Stimulated activated CD8-positive, alpha-beta memory T cell treated with anti-CD3 and anti-CD28 coated beads, Interleukin-2, amount 100 ng/mL, for 48 hours (primary cell): ENCODE data around the gene RABL3.
"Not testable (repeated sequence)": the region's sequence is repeated elsewhere in the genome, so short reads cannot be mapped to it uniquely, and the experiment has no call there.

Source experiments
- DNase-seq, 2 donors: peaks; one replicate each; pipeline ENCODE4 v3.0.0-alpha.2; 2020; ENCODE audit warnings: low read depth in 2 of 2

Gene RABL3

DNA sequence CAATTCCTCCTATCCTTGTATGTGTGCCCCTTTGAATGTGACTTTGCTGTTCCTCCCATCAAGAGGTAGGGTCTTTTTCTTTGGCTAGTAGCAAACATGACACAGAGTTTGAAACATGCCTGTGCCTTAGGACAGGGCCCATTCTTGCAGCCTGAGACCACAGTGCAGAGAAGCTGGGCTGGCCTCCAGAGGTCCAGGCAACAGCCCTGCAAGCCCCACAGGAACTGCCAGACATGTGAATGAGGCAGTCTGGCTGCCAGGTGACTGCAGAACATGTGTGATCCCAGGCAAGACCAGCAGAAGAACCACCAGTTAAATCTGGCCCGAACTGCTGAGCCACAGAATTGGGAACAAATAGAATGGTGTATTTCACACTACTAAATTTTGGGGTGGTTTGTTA is 59.1 kb downstream of the RABL3 start:
- no peak for DNase-seq

DNA sequence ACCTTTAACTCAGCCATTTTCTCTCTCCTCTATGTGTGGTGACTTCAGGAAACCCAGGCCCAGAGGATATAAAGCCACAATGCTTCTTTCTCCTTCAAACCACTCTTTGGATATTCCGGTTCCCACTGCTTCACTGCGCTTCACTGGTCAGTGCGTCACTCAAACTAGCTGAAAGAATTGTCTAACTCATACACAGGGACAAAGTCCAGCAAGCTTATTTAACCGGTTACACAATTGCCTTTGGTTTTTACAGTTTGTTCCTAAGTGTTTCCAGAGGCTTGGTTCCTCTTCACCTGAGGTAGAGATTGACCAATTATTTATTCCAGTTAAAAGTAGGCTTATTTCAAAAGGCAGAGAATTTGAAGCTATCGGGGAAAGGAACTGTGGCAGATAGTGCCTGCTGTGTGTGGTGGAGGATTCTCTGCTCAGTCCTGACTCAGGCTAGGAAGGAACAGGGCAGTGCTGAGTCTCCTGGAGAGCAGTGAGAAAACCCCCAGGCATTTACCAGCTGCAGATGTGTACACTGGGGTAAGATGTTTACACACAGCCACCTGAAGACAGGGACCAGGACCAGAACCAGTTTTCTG is 60.1 kb downstream of the RABL3 start, which contains the start of gene HGD:
Gene HGD, minus strand, starts transcription at position 145 of the 587 bp plus-strand sequence. Its CDS starts 128 bp downstream, at position 17.
- DNase-seq: no peak

- DNase-seq: no peak
Measured at GRCh38 chr3:120681506-120682038, 60.7 kb downstream of the RABL3 start.

DNA sequence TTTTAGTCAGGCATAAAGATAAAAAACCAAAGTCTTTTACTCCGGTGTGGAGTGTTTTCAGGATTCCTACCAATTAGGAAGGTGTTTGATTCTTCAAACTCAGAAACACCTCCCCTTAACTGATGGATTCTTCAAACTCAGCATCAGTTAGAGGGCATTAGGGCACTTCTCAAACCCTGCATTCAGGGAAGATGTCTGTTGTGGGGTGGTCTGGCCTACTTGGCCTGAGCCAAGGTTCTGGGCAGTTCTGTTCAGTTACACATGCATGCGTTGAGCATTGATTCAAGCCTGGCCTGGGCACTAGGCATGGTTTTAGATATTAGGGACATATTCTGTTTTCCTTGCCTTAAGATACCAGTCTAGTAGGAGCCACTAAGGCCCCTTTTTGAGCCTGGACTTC is 61.3 kb downstream of the RABL3 start:
- no peak for DNase-seq

GRCh38 chr3:120680193-120680894 is 62.0 kb downstream of the RABL3 start:
- DNase-seq: no peak

- no peak for DNase-seq
Measured at GRCh38 chr3:120678984-120679383, 63.3 kb downstream of the RABL3 start.

GRCh38 chr3:120678331-120678947 is 63.9 kb downstream of the RABL3 start:
- DNase-seq: no peak

GRCh38 chr3:120677193-120677592 is 65.1 kb downstream of the RABL3 start:
- DNase-seq: not testable (repeated sequence)

- no peak for DNase-seq
Measured at GRCh38 chr3:120673116-120673515, 69.2 kb downstream of the RABL3 start.

GRCh38 chr3:120670576-120670975 is 71.7 kb downstream of the RABL3 start:
- DNase-seq: no peak

- no peak for DNase-seq
Measured at GRCh38 chr3:120664926-120665325, 77.4 kb downstream of the RABL3 start.

DNA sequence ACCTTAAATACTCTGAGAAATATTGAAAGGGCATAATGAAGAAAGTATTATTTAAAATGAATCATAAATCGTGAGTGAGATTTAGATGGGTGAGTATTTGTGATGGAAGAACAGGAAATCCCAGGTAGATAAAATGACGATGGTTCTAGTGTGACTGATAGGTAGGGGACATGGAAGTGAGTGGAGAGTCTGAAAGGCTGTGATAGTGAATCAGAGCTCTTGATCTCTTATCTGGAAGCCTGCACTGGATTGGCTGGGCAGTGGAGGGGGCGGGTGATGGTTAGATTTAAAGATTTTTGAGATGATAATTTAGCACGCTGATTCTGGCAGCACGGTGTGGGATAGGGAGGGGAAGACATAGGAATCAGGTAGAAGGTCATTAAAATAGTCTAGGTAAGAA is 80.4 kb downstream of the RABL3 start:
- DNase-seq: no peak

DNA sequence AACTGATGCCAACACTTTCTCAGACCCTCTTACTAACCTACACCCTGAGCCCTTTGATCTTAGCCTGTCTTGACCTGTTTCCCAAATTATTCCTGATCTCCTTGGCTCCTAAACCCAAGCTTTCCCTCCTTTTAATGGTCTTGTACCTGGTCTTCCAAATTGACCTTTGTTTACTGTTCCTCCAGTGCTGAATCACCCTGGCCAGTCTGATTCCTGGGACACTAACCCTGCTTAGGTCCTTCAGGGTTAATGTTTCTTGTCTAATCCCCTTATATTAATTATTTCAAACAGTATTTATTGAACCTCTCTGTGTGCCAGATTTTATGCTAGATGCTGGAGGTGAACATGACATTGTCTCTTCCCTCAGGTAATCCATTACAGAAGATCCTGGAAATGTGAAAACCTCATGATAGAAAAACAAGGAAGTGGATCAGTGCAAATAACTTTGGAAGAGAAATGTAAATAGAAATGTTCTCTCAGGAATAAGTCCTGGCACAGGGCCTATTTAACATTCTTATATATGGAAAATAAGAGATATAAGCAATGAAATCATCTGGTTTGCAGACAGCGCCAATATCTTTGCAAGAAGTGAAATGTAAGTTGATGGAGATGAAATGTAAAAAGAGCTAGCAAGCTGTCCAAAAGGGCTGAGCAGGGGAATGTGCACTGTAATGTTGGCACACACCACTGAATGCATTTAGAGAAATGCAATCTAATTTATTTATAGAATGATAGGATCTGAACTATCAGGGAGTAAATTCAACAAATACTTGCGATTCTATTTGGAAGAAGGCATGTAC is 81.0 kb downstream of the RABL3 start:
- no peak for DNase-seq

DNA sequence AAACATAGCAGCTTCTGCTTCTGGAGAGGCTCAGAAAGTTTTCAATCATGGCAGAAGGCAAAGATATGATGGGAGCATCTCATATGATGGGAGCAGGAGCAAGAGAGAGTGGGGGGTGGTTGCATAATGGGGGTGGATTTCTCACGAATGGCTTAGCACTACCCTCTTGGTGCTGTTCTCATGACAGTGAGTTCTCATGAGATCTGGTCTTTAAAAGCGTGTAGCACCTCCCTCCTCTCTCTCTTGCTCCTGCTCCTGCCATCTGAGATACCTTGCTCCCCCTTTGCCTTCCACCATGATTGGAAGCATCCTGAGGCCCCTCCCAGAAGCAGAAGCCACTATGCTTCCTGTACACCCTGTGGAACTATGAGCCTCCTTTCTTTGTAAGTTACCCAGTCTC is 82.5 kb downstream of the RABL3 start:
- no peak for DNase-seq

GRCh38 chr3:120659285-120659684 is 83.0 kb downstream of the RABL3 start:
- DNase-seq: no peak

DNA sequence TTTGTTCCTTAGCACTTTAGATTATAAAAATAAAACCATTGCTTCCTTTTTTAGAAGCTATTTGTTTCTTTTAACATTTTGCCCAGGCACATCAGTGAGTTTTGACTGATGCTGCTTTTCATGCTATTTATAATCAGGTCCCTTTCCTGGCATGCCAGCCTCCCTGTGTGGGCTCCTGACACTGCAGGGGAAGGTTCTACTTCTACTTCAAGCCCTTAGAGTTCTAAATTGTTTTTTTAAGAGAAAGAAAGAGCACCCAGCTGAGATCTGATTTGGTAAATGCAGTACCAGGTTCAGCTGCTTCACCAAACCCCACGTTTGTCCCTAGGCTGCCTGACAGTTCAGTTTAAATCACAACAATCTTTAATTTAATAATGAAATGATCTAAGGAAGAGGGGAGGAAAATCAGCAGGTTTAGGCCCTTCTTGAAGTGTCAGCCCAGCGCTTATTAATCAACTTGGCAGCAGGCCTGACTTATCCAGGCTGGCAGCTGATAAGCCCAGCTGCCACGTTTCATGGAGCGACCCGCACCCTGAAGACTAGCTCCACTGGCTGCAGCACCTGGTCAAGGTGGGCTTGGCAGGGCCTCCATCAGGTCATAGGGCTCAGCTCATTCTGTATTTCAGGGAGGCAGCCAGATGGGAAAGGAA is 89.3 kb downstream of the RABL3 start:
- no peak for DNase-seq

DNA sequence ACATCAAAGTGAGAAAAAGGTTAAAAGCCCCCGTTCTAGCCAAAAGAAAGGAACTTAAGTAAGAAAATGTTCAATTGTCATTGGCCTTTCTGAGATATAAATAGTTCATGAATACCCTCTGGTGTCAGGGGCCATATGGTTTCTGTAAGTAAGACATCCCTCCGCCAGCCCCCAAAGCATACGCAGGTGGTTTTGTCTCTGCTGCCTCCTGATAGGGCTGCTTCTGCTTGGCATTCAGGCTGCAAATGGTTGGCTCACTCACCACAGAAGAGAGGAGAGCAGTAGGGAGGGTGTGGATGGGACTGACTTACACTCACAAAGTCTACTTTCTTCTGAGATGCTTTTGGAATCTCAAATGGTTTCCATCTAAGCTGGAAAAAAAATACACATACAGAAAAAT is 90.0 kb downstream of the RABL3 start:
- DNase-seq: no peak

- no peak for DNase-seq
Measured at GRCh38 chr3:120650311-120650710, 92.0 kb downstream of the RABL3 start.

DNA sequence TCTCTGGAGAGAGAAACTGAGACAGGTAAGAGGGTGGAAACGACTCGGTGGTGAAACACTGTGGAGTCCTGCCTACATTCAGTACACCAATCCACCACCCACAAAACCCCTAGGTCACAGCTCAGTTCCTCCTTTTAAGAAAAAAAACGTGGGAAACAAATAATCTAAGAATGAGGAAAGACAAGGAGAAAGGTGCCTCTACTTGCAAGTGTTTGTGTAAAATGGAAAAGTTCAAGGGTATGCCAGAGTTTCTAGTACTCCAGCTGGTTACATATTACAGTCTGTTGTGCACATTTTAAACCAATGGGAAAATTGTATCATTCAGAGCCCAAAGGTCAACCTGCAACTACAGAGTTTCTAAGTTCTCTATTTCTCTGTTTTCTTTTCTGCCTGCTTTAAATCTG is 92.5 kb downstream of the RABL3 start:
- no peak for DNase-seq

GRCh38 chr3:120648290-120648689 is 94.0 kb downstream of the RABL3 start:
- no peak for DNase-seq

- DNase-seq: no peak
Measured at GRCh38 chr3:120646771-120647432, 95.4 kb downstream of the RABL3 start.
